TTC549 (cell line): ENCODE data around the gene NPFFR1.

Experiments
- FAIRE-seq: peaks from 2 replicates; lab custom pipeline; 2012; peaks lifted over from hg19 to GRCh38; lab: Jason Lieb, UNC

The NPFFR1 gene

GRCh38 chr10:70283445-70284399, at the start of gene NPFFR1:
TSS of gene NPFFR1 (minus strand) at chr10:70284004. CDS start at chr10:70283676, 328 bp downstream.
- no peak for FAIRE-seq

- FAIRE-seq, result no peak
Measured at GRCh38 chr10:70333268-70333667, 49.5 kb upstream of the NPFFR1 start.

GRCh38 chr10:70331486-70332268, 47.9 kb upstream of the NPFFR1 start:
- FAIRE-seq, result no peak

GRCh38 chr10:70331160-70331485, 47.3 kb upstream of the NPFFR1 start:
- FAIRE-seq, result no peak

- FAIRE-seq, result no peak
Measured at GRCh38 chr10:70330671-70331070, 46.9 kb upstream of the NPFFR1 start.

GRCh38 chr10:70328967-70329366, 45.2 kb upstream of the NPFFR1 start:
- no peak for FAIRE-seq

- FAIRE-seq, result no peak
Measured at GRCh38 chr10:70328018-70328417, 44.2 kb upstream of the NPFFR1 start.

GRCh38 chr10:70324951-70325781, 41.4 kb upstream of the NPFFR1 start:
- FAIRE-seq, result no peak

- FAIRE-seq, result no peak
Measured at GRCh38 chr10:70324339-70324861, 40.6 kb upstream of the NPFFR1 start.

- no peak for FAIRE-seq
Measured at GRCh38 chr10:70323697-70324338, 40.0 kb upstream of the NPFFR1 start.

GRCh38 chr10:70323138-70323696, 39.4 kb upstream of the NPFFR1 start:
- FAIRE-seq, result no peak

- no peak for FAIRE-seq
Measured at GRCh38 chr10:70321897-70322890, 38.4 kb upstream of the NPFFR1 start.

- FAIRE-seq, result no peak
Measured at GRCh38 chr10:70321233-70321632, 37.4 kb upstream of the NPFFR1 start.

GRCh38 chr10:70320751-70321150, 36.9 kb upstream of the NPFFR1 start:
- FAIRE-seq, result no peak

GRCh38 chr10:70319824-70320223, 36.0 kb upstream of the NPFFR1 start:
- no peak for FAIRE-seq

- no peak for FAIRE-seq
Measured at GRCh38 chr10:70319183-70319582, 35.4 kb upstream of the NPFFR1 start.

- FAIRE-seq, result no peak
Measured at GRCh38 chr10:70317943-70318318, 34.1 kb upstream of the NPFFR1 start.

GRCh38 chr10:70317272-70317942, 33.6 kb upstream of the NPFFR1 start:
- FAIRE-seq, result no peak

- FAIRE-seq, result no peak
Measured at GRCh38 chr10:70315815-70316214, 32.0 kb upstream of the NPFFR1 start.

GRCh38 chr10:70315276-70315675, 31.5 kb upstream of the NPFFR1 start:
- FAIRE-seq, result no peak
